Gastroesophageal sphincter (tissue), 4 donors: ENCODE measurements around the gene GATA1. TPM values are rescaled to one million over a fixed set of nuclear protein-coding genes. Genes with fewer than 3 reads are reported as not detected.

Experiments used
- ATAC-seq: fragments of 150-250 bp; one replicate; pipeline ENCODE4 v1.9.1; 2016; ENCODE audit warnings: mild to moderate bottlenecking, moderate library complexity
- H3K27ac ChIP-seq, 4 donors: fragments of 200-600 bp; sonication (generic) in 3 of 4; 1 replicate in 3 of 4; 2 replicates in 1 of 4; pipeline ENCODE4 v1.5.1; 2016 to 2019
- H3K27me3 ChIP-seq: fragments of 200-600 bp; sonication (generic); one replicate; pipeline ENCODE4 v1.5.1; 2019
- H3K36me3 ChIP-seq, 2 donors: fragments of 200-600 bp; sonication (generic); one replicate each; pipeline ENCODE4 v1.5.1; 2019; ENCODE audit warnings: control low read depth in 1 of 2
- H3K4me1 ChIP-seq, 3 donors: fragments of 200-600 bp; sonication (generic); 1 replicate in 2 of 3; 2 replicates in 1 of 3; pipeline ENCODE4 v1.5.1; 2016 to 2019; ENCODE audit warnings: control low read depth in 2 of 3
- H3K4me3 ChIP-seq, 2 donors: fragments of 200-600 bp; sonication (generic); one replicate each; pipeline ENCODE4 v1.5.1; 2019; ENCODE audit warnings: mild to moderate bottlenecking in 1 of 2, moderate library complexity in 1 of 2
- H3K9me3 ChIP-seq, 3 donors: fragments of 200-600 bp; sonication (generic); one replicate each; pipeline ENCODE4 v1.5.1; 2017 to 2019; ENCODE audit warnings: control low read depth in 2 of 3
- CTCF ChIP-seq, 4 experiments: fragments of 200-600 bp in 2 of 4; fragments of 450-650 bp in 2 of 4; sonication (generic) in 1 of 4; IDR thresholded peaks; one replicate each; pipeline ENCODE4 v1.5.1; 2017 to 2019; ENCODE audit warnings: antibody characterized with exemption in 4 of 4, mild to moderate bottlenecking in 2 of 4, moderate library complexity in 2 of 4
- EP300 ChIP-seq: sonication (generic); formaldehyde crosslinking; IDR thresholded peaks from one replicate; pipeline ENCODE4 v1.6.1; 2017; ENCODE audit warnings: antibody characterized with exemption, mild to moderate bottlenecking
- POLR2A ChIP-seq, 2 donors: fragments of 450-650 bp; IDR thresholded peaks; one replicate each; pipeline ENCODE4 v1.6.1; 2017; ENCODE audit warnings: antibody characterized with exemption in 2 of 2, mild to moderate bottlenecking in 2 of 2, moderate library complexity in 1 of 2
- POLR2AphosphoS5 ChIP-seq: sonication (generic); formaldehyde crosslinking; IDR thresholded peaks from one replicate; pipeline ENCODE4 v1.6.1; 2017; ENCODE audit warnings: antibody characterized with exemption
- WGBS, 2 donors: methylation state at CpG; one replicate each; pipeline ENCODE4 v1.1.5; 2018; ENCODE audit warnings: low coverage in 1 of 2; 5-methylcytosine and 5-hydroxymethylcytosine counted together
- total RNA-seq, 4 donors: library from RNA; depleted of rRNA; stranded (reverse); fragments of >200 nt; gene quantifications; one replicate each; pipeline ENCODE4 v1.1.0, GENCODE V29; 2016

The GATA1 gene
- total RNA-seq, 4 donors from 2014 or later: not detected

GRCh38 chrX:48782795-48783194 lies 3.6 kb upstream of the GATA1 start:
- WGBS, 2 donors: 100% methylated on average over 1 of the region's 13 CpGs; no CpG with 5 or more reads in 1 of the 2 donors
- no peak overlapping the region for H3K27ac ChIP-seq
- no peaks in the 10 kb centered on the region for H3K9me3 ChIP-seq
- no peak overlapping the region for H3K4me3 ChIP-seq
- no peaks in the 10 kb centered on the region for H3K36me3 ChIP-seq
- H3K27me3 ChIP-seq: peaks cover 5% of the 10 kb centered on the region
- TF ChIP-seq CTCF (IDR thresholded peaks at IDR 0.05): no peak
- TF ChIP-seq POLR2AphosphoS5: no peak
- no peak for TF ChIP-seq EP300
- no peak for TF ChIP-seq POLR2A (IDR thresholded peaks at IDR 0.05)
- H3K4me1 ChIP-seq: no peaks in the 10 kb centered on the region
- ATAC-seq: no peak

GRCh38 chrX:48784726-48785125 lies 1.7 kb upstream of the GATA1 start:
- no peak overlapping the region for H3K4me3 ChIP-seq
- H3K9me3 ChIP-seq: no peaks in the 10 kb centered on the region
- TF ChIP-seq EP300: no peak
- no peak for TF ChIP-seq POLR2A (IDR thresholded peaks at IDR 0.05)
- TF ChIP-seq POLR2AphosphoS5: no peak
- TF ChIP-seq CTCF (IDR thresholded peaks at IDR 0.05): no peak
- peaks cover 7% of the 10 kb centered on the region for H3K27me3 ChIP-seq
- 59% methylated on average over 3 of the region's 3 CpGs; no CpG with 5 or more reads in 1 of the 2 donors for WGBS, 2 donors
- no peak for ATAC-seq
- H3K36me3 ChIP-seq: no peaks in the 10 kb centered on the region
- no peaks in the 10 kb centered on the region for H3K4me1 ChIP-seq
- H3K27ac ChIP-seq: no peak overlapping the region

- Histone ChIP-seq H3K4me1 (no peaks in the 10 kb centered on the region), H3K36me3 (no peaks in the 10 kb centered on the region), H3K4me3 (no peak overlapping the region), H3K9me3 (no peaks in the 10 kb centered on the region), H3K27ac (no peak overlapping the region), H3K27me3 (peaks cover 7% of the 10 kb centered on the region)
- no peak for ATAC-seq
- no CpG with 5 or more reads among the region's 1 CpG for WGBS, 2 donors
- no peak for TF ChIP-seq EP300
These were observed 1.2 kb upstream of the GATA1 start for GRCh38 chrX:48785186-48785539.

- Histone ChIP-seq H3K36me3 (no peaks in the 10 kb centered on the region), H3K4me1 (no peaks in the 10 kb centered on the region), H3K27me3 (peaks cover 7% of the 10 kb centered on the region), H3K9me3 (no peaks in the 10 kb centered on the region), H3K4me3 (no peak overlapping the region), H3K27ac (no peak overlapping the region)
- no peak for ATAC-seq
- 58 to 64% methylated on average over 3 to 4 of the region's 16 CpGs for WGBS, 2 donors
- TF ChIP-seq POLR2A (IDR thresholded peaks at IDR 0.05) (no peak), EP300 (no peak), CTCF (IDR thresholded peaks at IDR 0.05) (no peak), POLR2AphosphoS5 (no peak)
These were observed 713 bp upstream of the GATA1 start for GRCh38 chrX:48785540-48786214.

GRCh38 chrX:48786825-48787504 lies 575 bp downstream of the GATA1 start:
- H3K36me3 ChIP-seq: no peaks in the 10 kb centered on the region
- H3K4me3 ChIP-seq: no peak overlapping the region
- peaks cover 7% of the 10 kb centered on the region for H3K27me3 ChIP-seq
- ATAC-seq: no peak
- H3K27ac ChIP-seq: no peak overlapping the region
- 67 to 72% methylated on average over 6 of the region's 6 CpGs for WGBS, 2 donors
- H3K4me1 ChIP-seq: no peaks in the 10 kb centered on the region
- H3K9me3 ChIP-seq: no peaks in the 10 kb centered on the region
- no peak for TF ChIP-seq POLR2AphosphoS5
- TF ChIP-seq EP300: no peak
- TF ChIP-seq POLR2A (IDR thresholded peaks at IDR 0.05): no peak
- no peak for TF ChIP-seq CTCF (IDR thresholded peaks at IDR 0.05)
